ENCODE measurements around the gene MED27.
"Not testable (repeated sequence)": the region's sequence is repeated elsewhere in the genome, so short reads cannot be mapped to it uniquely, and the experiment has no call there.

Gene MED27

DNA sequence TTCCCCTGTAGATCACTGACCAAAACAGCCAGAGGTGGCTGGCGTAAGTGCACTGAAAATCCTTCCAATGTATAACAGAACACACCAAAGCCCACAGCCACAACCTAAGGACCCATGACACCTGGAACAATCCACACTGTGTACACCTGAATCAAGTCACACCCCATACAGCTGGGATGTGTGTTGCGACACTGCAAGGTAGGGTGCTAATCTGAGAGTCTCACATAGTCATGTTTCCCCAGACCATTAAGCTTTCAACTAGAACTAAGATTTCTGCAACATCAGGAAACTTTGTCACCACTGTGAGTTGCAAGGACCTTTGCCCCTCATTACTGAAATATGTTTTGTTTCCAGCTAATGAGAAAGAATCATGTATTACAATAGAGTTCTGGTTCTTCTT is 59.4 kb downstream of the MED27 start:
- DNase-seq (ENCODE audit: low read depth, low spot score): no peak

DNA sequence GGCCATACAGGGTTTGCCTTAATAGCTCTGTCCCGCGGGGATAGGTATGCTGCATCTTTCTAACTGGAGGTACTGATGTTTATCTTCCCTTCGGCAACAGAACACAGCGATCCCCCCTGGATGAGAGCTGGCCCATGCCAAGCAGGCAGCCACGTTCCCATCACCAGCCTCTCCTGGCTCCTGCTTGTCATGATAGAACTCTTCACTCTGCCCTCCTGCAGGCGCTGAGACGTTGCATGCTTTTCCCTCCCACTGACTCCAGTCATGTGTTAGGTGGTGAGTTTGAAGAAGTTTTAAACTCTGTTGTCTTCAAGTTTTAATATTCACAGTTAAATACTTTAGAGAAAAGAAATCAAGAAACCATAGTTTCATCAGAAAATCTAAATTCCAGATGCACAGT is 60.0 kb downstream of the MED27 start:
- DNase-seq (ENCODE audit: low read depth, low spot score): no peak

DNA sequence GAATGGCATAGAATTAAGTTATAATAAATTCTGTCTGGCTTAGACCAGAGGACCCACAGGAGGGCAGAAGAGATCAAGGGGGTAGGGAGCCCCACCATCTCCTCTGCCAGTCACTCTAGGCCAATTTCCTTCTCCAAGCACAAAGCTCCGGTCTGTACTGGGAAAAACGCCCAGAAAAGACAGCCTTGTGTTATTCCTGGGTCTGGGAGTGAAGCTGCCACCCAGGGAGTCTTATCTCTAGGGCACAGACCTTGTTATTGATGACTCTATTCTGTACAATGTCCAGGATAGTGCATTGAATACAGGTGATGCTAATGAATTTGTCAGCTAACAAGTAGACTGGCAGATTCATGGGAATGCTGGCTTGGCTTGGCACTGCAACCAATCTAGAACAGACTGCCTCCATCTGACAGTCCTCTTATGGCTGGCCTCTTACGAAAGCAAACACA is 60.7 kb downstream of the MED27 start:
- DNase-seq (ENCODE audit: low read depth, low spot score): no peak

DNA sequence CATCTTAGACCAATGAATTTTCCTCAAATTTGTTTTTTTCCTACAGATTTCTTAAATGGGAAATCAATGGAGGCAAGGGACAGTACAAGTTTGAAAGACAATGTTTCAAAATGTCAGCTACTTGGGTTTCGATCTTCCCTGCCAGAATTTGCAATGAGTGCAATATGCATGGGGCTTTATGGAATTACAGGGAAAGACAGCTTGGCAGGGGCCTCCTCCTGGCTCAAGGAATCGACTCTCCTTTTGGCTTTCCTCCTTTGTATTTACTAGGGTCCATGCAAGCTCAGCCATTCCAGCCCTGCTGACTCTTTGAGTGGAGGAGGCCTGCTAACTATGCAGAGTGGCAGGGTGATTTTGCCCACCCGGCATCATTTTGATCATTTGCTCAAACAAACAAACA is 63.2 kb downstream of the MED27 start:
- no peak for DNase-seq (ENCODE audit: low read depth, low spot score)

DNA sequence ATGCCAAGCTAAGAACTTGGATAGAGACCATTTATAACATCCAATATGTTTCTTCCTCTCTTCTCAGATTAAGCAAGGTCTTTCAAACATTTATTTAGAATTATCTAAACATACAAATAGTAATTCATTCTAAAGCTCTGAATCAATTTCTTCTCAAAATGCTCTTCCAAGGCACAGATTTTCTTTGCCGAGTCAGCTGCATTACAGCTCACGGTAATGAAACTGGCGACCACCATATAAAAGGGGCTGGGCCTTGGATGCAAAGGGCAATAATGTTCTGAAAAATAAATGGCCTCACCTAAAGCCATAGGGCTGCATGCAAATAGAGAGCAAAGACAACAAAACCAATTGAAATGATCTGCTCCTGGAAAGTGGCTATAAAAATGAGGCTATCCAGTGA is 63.8 kb downstream of the MED27 start:
- no peak for DNase-seq (ENCODE audit: low read depth, low spot score)

DNA sequence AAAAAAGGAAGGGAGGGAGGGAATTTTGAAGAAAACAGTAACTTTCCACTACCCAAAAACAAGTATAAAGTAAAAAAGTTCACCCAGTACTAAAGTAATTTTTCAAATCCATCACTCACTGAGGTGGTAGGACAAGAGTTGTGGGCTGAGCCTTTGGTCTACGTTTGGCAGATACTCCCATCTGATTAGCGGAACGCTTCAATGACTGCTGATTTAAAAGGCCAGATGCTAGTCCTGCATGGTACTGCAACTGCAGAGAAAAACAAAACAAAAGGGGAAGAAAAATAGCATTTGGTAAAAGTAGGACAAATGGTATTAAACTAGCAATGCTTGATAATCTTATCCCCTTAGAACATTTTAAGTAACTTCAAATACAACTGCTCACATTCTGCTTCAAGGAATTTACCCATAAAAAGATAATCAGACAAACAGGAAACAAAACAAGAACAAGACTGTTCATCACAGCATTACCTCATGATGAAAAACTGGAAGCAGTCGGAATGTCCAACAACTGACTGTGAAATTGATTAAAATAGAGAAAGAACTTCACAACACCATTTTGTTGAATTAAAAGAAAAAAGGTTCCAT is 65.4 kb downstream of the MED27 start:
- no peak for DNase-seq (ENCODE audit: low read depth, low spot score)

DNA sequence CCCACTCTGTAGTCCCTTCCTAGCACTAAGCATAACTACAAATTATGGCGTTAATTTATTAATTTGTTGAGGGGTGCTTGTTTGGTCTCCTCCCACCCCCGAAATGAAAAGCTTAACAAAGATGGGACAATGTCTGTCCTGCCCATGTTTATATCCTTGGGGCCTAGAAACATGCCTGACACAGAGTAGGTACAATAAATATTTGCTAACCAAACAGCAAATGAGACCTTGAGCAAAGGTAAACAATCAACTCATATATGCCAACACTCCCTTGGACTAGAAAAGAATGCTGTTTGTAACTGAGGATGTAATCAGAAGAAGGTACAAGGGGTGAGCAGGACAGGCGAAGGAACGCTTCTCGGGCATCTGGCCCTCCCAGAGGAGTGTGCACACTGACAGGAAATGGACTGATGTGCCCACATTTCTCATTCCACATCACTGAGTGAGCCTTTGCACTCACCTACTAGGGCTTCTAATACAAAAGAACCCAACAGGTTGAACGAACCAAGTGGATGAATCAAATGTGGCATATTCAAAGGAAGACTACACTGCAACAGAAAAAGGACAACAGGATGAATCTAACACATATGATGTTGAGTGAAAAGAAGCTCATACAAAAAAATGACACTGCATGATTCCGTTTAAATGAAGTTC is 66.8 kb downstream of the MED27 start:
- no peak for DNase-seq (ENCODE audit: low read depth, low spot score)

DNA sequence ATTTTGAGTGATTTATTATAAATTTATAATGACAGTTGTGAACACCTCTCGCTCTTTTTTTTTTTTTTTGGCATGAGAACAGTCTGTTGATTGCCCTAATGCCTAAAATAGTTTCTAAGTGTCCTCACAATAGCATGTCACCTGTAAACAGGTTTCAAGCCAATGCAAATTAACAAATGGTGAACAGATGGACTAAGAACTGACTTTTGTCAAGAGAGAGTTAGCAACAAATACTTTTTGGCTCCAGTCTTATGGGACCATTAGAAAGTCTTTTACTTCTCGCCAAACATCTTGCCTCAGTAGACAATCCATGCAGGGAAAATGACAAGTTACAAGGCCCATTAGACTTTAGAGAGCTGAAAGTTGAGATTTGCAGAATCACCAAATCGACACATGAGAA is 67.8 kb downstream of the MED27 start:
- no peak for DNase-seq (ENCODE audit: low read depth, low spot score)

DNA sequence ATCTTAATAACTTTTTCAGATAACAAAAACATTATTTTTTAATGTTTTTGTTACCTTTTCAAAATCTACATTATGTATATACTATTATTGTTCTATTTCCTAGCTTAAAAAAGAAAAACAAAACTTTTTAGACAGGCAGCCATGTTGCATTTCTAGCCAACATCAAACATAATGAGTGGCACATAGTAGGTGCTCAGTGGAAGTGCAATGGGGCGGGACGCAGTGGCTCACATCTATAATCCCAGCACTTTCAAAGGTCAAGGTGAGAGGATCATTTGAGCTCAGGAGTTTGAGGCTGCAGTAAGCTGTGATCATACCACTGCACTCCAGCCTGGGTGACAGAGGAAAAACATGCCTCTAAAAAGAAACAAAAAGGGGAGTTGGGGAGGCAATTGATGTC is 68.4 kb downstream of the MED27 start:
- no peak for DNase-seq (ENCODE audit: low read depth, low spot score)

DNA sequence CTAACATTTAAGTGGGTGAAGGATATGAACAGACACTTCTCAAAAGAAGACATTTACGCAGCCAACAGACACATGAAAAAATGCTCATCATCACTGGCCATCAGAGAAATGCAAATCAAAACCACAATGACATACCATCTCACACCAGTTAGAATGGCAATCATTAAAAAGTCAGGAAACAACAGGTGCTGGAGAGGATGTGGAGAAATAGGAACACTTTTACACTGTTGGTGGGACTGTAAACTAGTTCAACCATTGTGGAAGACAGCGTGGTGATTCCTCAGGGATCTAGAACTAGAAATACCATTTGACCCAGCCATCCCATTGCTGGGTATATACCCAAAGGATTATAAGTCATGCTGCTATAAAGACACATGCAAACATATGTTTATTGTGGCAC is 69.5 kb downstream of the MED27 start:
- DNase-seq (ENCODE audit: low read depth, low spot score): not testable (repeated sequence)

DNA sequence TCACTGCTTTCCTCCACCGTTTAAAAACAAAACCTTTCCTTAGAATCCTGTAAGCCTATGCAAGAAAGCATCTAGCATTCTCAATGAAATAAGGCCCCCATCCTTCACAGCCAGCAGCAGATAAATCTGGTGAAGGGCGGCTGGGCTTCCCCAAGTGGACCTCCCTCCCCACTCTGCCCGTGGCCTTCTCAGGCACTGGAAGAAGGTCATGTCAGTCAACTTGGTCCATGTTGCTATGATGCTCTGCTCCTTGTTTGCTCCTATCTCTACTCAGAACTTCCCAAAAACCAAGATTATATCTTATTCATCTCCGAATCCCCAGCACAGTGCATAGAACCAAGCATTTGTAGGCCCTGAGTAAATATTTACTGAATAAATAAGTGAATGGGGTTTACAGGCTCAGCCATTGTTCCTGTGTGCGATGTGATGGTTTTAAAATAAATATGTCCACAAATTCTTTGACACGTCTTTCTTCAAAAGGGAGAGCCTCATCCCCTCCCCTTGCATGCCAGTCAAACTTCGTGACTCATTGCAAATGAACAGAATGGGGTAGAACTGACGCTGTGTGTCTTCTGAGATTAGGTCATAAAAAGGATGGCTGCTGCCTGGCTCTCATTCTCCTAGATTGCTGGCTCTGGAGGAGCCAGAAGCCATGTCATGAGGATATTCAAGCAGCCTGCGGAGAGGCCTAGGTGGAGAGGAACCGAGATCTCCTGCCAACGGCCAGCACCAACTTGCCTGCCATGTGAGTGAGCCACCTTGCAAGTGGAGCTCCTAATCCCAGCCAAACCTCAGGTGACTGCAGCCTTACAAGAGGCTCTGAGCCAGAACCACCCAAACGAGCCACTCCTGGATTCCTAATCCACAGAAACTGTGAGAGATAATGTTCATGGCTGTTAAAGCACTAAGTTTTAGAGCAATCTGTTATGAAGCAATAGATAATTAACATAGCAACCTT is 70.5 kb downstream of the MED27 start:
- no peak for DNase-seq (ENCODE audit: low read depth, low spot score)

DNA sequence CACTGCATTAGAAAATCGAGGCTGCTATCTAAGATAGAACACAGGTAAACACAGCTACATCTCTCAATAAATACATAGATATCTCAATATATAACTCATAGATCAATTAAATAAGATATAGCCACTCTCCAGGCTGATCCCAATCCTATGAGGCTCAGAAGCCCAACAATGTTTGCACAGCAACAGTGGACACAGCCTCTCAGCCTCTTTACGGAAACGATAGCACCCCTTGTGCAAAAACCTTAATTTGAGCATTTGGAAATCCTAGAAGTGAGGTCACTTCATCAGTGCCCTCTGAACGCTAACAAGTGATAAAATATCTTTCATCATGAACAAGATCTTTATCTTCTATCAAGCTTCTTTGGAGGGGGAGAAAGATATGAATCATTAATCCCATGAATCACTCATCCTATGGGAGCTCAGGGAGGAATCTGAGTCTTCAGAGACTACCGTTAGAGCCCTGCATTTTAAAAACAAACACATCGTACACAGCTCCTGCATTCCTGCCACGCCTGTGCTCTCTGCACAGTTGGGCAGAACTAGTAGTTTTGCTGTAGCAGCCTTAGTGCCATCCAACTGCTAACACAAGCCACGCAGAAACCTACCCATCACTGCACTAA is 71.4 kb downstream of the MED27 start:
- no peak for DNase-seq (ENCODE audit: low read depth, low spot score)

DNA sequence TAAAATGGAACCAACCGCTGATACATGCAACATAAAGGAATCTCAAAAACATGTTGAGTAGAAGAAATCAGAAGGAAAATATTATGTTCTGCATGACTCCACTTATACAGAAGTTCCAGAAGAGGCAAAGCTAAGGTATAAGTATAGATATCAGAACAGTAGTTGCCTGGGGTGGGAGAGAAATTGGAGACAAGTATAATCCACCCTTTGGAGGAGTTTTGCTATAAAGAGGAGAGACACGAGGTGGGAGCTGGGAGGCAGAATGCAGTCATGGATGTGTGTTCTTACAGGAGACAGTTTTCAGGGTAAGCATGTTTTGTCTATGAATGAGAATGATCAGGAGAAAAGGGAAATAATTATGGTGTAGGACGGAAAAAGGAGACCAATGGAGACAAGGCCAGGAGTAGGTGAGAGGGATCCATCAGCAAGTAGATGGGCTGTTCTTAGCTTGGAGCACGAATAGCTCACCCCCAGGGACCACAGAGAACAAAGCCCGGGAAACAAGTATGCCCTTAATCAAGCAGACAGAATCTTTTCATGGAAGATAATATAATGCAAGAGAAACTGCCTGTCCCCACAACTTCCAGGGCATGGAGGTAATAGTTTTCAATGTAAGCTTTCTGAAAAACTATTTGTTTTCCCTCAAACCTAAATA is 72.2 kb downstream of the MED27 start:
- DNase-seq (ENCODE audit: low read depth, low spot score): no peak

DNA sequence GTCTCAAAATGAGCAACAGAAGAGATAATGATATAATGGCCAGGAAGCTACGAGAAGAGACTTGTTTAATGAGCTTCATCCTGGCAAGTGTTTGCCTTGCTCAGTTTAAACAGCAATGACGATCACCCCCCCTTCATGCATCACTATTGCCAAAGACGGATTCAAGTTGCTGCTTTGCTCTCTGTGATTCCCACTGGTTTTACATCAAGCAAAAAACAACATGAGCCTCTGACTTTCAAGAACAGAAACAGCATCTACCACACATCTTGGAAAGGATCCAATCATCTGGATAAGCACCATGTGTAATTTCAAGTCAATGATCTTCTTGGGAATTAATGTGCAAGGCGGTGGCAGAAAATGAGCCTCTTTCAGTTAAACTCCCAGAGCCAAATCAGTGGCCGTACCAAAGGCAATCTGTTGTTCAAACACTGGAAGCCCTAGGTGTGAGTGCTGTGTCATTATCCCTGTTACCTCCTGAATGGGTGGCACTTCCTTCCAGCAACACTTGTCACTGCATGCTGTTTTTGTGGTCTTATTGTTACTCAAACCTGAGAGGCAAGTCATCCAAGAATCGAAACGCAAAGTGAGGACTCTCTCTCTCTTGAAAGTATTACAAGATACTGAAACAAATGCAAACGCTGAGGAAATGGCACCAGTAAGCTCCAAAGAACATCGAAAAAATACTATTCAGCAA is 72.8 kb downstream of the MED27 start:
- no peak for DNase-seq (ENCODE audit: low read depth, low spot score)

DNA sequence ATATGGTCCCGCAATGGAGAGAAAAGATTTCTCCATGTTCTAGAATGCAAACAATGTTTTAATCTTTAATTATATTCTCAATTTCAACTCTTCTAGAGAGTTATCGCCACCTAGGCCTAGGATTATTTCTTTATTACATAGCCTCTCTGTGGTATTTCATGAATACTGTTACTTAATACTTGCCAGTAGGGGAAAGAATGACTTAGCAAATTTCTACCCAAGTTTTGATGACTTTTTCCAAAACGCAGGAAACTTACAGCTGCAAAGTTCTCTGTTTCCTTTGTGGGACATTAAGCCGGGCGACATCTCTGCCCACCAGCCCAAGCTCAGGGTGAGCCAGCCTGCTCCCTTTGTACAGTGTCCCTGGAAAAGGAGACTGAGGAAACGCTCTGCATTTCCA is 73.8 kb downstream of the MED27 start:
- DNase-seq (ENCODE audit: low read depth, low spot score): no peak

DNA sequence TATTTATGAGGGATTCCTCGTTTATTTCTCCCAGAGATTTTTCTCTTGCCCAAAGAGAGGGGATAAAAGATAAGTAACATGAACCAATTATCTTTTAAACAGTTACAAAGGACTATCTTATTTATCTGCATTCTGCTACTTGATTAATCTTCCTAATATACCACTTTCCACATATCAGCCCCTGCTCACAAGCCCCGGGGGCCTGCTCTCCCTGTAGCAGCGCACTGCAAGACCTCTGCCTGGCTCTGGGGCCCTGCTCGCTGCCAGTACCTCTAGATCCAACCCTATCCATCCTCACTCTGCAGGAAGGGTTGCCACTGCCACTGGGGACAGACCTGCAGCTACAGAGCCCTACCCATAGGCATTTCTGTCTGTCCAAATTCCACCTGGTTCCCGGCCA is 75.3 kb downstream of the MED27 start:
- no peak for DNase-seq (ENCODE audit: low read depth, low spot score)

DNA sequence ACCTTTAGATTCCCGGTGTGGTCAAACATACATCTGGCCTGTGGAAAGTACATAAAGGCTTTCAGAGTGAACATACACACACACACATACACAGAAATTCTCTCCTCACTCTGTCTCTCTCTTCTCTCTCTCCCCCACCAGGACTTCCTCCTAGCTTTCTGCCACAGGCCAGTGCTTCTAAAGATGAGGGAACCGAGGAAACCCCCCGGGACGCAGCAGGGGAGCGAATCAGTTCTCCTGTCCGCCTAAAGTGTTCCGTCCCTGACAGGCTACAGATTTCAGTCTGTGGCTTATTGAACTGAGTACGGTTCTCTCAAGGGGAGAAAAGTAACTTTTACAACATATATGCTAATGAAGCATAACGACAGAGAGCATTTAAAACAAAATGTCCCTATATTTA is 75.8 kb downstream of the MED27 start:
- no peak for DNase-seq (ENCODE audit: low read depth, low spot score)

DNA sequence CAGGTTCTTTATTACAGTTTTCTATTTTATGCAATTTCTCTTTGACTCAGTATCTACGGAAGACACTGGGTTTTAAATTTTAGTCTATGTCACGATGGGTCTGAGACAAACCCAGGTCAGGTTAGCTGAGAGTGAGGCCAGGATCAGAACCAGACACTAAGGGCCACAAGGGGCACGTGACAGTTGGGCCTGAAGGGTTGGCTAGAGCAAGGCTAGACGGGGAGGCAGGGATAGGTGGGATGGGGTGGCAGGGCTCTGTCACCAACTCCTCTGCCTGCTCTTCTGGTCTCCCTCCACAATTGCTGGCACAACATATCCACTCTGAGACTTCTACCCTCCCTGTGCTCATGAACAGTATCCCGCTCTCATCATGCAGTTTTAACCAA is 76.4 kb downstream of the MED27 start:
- no peak for DNase-seq (ENCODE audit: low read depth, low spot score)

DNA sequence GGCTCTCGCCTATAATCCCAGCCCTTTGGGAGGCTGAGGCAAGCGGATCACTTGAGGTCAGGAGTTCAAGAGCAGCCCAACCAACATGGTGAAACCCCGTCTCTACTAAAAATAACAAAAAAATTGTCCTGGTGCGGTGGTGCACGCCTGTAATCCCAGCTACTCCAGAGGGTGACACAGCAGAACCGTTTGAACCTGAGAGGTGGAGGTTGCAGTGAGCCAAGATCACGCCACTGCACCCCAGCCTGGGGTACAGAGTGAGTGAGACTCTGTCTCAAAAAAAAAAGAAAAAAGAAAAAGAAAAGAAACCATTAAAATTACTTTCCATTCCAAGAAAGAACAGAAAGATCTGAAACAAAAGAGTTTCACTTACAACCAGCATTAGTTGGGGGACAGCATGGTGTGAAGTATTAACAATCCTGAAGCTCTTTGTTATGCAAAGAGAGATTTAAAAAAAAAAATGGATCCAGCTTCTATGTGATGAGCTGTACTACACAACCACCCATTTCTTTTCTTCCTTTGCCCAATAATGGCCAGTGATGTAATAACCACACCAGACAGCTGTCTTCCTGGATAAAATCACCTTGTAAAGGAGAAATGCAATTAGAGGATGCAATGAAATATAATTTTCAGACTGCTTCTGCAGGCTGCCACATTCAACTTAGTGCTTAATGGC is 76.9 kb downstream of the MED27 start:
- DNase-seq (ENCODE audit: low read depth, low spot score): no peak

DNA sequence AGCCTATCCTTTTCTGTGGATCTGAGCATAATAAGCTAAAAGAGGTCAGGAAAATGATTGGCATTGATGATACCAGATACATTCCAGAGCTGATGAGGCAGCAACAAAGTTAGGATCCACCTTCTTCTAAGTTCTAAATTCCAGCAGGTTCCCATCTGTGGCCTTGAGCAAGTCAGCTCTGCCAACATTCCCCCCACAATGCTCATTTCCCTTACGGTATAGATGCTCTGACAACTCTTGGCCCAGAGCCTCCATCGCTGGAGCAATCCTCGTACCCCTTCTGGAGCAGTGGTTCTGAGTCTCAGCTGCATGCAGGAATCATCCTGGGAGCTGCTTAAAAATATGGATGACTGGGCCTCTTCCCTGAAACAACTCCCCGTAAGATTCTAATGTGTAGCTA is 78.1 kb downstream of the MED27 start:
- no peak for DNase-seq (ENCODE audit: low read depth, low spot score)

DNA sequence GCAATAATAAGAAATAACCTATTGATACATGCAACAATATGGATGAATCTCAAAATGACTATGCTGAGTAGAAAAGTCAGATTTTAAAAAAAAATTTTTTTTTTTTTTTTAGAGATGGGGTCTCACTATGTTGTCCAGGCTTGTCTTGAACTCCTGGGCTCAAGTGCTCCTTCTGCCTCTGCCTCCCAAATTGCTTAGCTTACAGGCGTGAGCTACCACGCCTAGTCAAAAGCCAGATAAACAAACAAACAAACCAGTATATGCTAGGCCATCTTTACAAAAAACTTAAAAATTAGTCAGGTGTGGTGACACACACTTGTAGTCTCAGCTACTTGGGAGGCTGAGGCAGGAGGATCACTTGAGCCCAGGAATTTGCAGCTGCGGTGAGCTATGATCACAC is 79.0 kb downstream of the MED27 start:
- no peak for DNase-seq (ENCODE audit: low read depth, low spot score)

All from iPS DF 19.7 (cell line).